ENCODE results near the gene CIDEC. TPM values are rescaled to one million over a fixed set of nuclear protein-coding genes. Genes with fewer than 3 reads are reported as not detected.

Gene CIDEC
- total RNA-seq, 1 experiment from 2014 or later: not detected

- H3K79me2 ChIP-seq (ENCODE audit: low read length): peaks cover 14% of the 10 kb centered on the region
- H2AFZ ChIP-seq (ENCODE audit: low read length): no peak overlapping the region
- no peaks in the 10 kb centered on the region for H3K9me2 ChIP-seq (replicated peaks; ENCODE audit: insufficient read depth, low read length)
- no peak overlapping the region for H3K27ac ChIP-seq (ENCODE audit: low read length)
- H3K4me1 ChIP-seq (ENCODE audit: low read length): peaks cover 15% of the 10 kb centered on the region
- H3K27me3 ChIP-seq (ENCODE audit: low read length): no peaks in the 10 kb centered on the region
- peaks cover 16% of the 10 kb centered on the region; the same call in 1 of the 2 replicates for H3K36me3 ChIP-seq (ENCODE audit: insufficient read depth, low read length)
- no peak for DNase-seq
- no peaks in the 10 kb centered on the region for H4K20me1 ChIP-seq (ENCODE audit: insufficient read depth, low read depth, low read length)
- no peak overlapping the region for H3K4me3 ChIP-seq (ENCODE audit: low read length)
- H3K4me2 ChIP-seq (ENCODE audit: low read depth, low read length, poor library complexity, severe bottlenecking): no peak overlapping the region
- no peak overlapping the region for H3K9ac ChIP-seq (ENCODE audit: low read length)
- H3K9me3 ChIP-seq (ENCODE audit: low read length): no peaks in the 10 kb centered on the region
These were observed 39.0 kb downstream of the CIDEC start for GRCh38 chr3:9841015-9841414.

- no peak overlapping the region for H3K27ac ChIP-seq (ENCODE audit: low read length)
- H3K36me3 ChIP-seq (ENCODE audit: insufficient read depth, low read length): peaks cover 19% of the 10 kb centered on the region; the same call in 1 of the 2 replicates
- peaks cover 14% of the 10 kb centered on the region for H3K79me2 ChIP-seq (ENCODE audit: low read length)
- H3K9me3 ChIP-seq (ENCODE audit: low read length): no peaks in the 10 kb centered on the region
- H2AFZ ChIP-seq (ENCODE audit: low read length): no peak overlapping the region
- DNase-seq: no peak
- no peaks in the 10 kb centered on the region for H3K27me3 ChIP-seq (ENCODE audit: low read length)
- no peak overlapping the region for H3K9ac ChIP-seq (ENCODE audit: low read length)
- H4K20me1 ChIP-seq (ENCODE audit: insufficient read depth, low read depth, low read length): no peaks in the 10 kb centered on the region
- H3K9me2 ChIP-seq (replicated peaks; ENCODE audit: insufficient read depth, low read length): no peaks in the 10 kb centered on the region
- H3K4me2 ChIP-seq (ENCODE audit: low read depth, low read length, poor library complexity, severe bottlenecking): no peak overlapping the region
- H3K4me3 ChIP-seq (ENCODE audit: low read length): no peak overlapping the region
- H3K4me1 ChIP-seq (ENCODE audit: low read length): peaks cover 9% of the 10 kb centered on the region
These were observed 41.2 kb downstream of the CIDEC start for GRCh38 chr3:9838856-9839255.

GRCh38 chr3:9837701-9838582, 42.1 kb downstream of the CIDEC start:
- H3K79me2 ChIP-seq (ENCODE audit: low read length): peaks cover 8% of the 10 kb centered on the region
- peaks cover 19% of the 10 kb centered on the region; the same call in 1 of the 2 replicates for H3K36me3 ChIP-seq (ENCODE audit: insufficient read depth, low read length)
- H3K27ac ChIP-seq (ENCODE audit: low read length): no peak overlapping the region
- no peak overlapping the region for H2AFZ ChIP-seq (ENCODE audit: low read length)
- no peak overlapping the region for H3K9ac ChIP-seq (ENCODE audit: low read length)
- H4K20me1 ChIP-seq (ENCODE audit: insufficient read depth, low read depth, low read length): no peaks in the 10 kb centered on the region
- DNase-seq: no peak
- H3K9me2 ChIP-seq (replicated peaks; ENCODE audit: insufficient read depth, low read length): no peaks in the 10 kb centered on the region
- no peaks in the 10 kb centered on the region for H3K9me3 ChIP-seq (ENCODE audit: low read length)
- H3K4me2 ChIP-seq (ENCODE audit: low read depth, low read length, poor library complexity, severe bottlenecking): no peak overlapping the region
- no peak overlapping the region for H3K4me3 ChIP-seq (ENCODE audit: low read length)
- no peaks in the 10 kb centered on the region for H3K27me3 ChIP-seq (ENCODE audit: low read length)
- peaks cover 8% of the 10 kb centered on the region for H3K4me1 ChIP-seq (ENCODE audit: low read length)

- no peak overlapping the region for H3K4me2 ChIP-seq (ENCODE audit: low read depth, low read length, poor library complexity, severe bottlenecking)
- H3K27me3 ChIP-seq (ENCODE audit: low read length): no peaks in the 10 kb centered on the region
- H4K20me1 ChIP-seq (ENCODE audit: insufficient read depth, low read depth, low read length): no peaks in the 10 kb centered on the region
- no peak overlapping the region for H3K9ac ChIP-seq (ENCODE audit: low read length)
- no peaks in the 10 kb centered on the region for H3K79me2 ChIP-seq (ENCODE audit: low read length)
- DNase-seq: no peak
- H2AFZ ChIP-seq (ENCODE audit: low read length): no peak overlapping the region
- peaks cover 15% of the 10 kb centered on the region; the same call in 1 of the 2 replicates for H3K36me3 ChIP-seq (ENCODE audit: insufficient read depth, low read length)
- no peaks in the 10 kb centered on the region for H3K9me3 ChIP-seq (ENCODE audit: low read length)
- H3K4me3 ChIP-seq (ENCODE audit: low read length): no peak overlapping the region
- H3K9me2 ChIP-seq (replicated peaks; ENCODE audit: insufficient read depth, low read length): no peaks in the 10 kb centered on the region
- no peaks in the 10 kb centered on the region for H3K4me1 ChIP-seq (ENCODE audit: low read length)
- no peak overlapping the region for H3K27ac ChIP-seq (ENCODE audit: low read length)
These were observed 45.3 kb downstream of the CIDEC start for GRCh38 chr3:9834520-9835380.

- no peak overlapping the region for H3K9ac ChIP-seq (ENCODE audit: low read length)
These were observed 47.0 kb downstream of the CIDEC start for GRCh38 chr3:9833078-9833477.

GRCh38 chr3:9831253-9831652, 48.8 kb downstream of the CIDEC start:
- Histone ChIP-seq H3K27ac (ENCODE audit: low read length) (no peak overlapping the region), H3K4me3 (ENCODE audit: low read length) (no peak overlapping the region), H3K4me1 (ENCODE audit: low read length) (no peaks in the 10 kb centered on the region), H3K36me3 (ENCODE audit: insufficient read depth, low read length) (peaks cover 9% of the 10 kb centered on the region), H3K9me3 (ENCODE audit: low read length) (no peaks in the 10 kb centered on the region), H3K27me3 (ENCODE audit: low read length) (no peaks in the 10 kb centered on the region), H3K9ac (ENCODE audit: low read length) (no peak overlapping the region), H4K20me1 (ENCODE audit: insufficient read depth, low read depth, low read length) (no peaks in the 10 kb centered on the region), H3K4me2 (ENCODE audit: low read depth, low read length, poor library complexity, severe bottlenecking) (no peak overlapping the region), H3K9me2 (replicated peaks; ENCODE audit: insufficient read depth, low read length) (no peaks in the 10 kb centered on the region), H3K79me2 (ENCODE audit: low read length) (no peaks in the 10 kb centered on the region), H2AFZ (ENCODE audit: low read length) (no peak overlapping the region)
- no peak for DNase-seq

More at GRCh38 chr3:9833078-9833477, 47.0 kb downstream of the CIDEC start:
- H2AFZ ChIP-seq (ENCODE audit: low read length): no peak overlapping the region
- H3K36me3 ChIP-seq (ENCODE audit: insufficient read depth, low read length): peaks cover 15% of the 10 kb centered on the region; the same call in 1 of the 2 replicates
- H3K9me2 ChIP-seq (replicated peaks; ENCODE audit: insufficient read depth, low read length): no peaks in the 10 kb centered on the region
- H3K27me3 ChIP-seq (ENCODE audit: low read length): no peaks in the 10 kb centered on the region
- H4K20me1 ChIP-seq (ENCODE audit: insufficient read depth, low read depth, low read length): no peaks in the 10 kb centered on the region
- no peaks in the 10 kb centered on the region for H3K79me2 ChIP-seq (ENCODE audit: low read length)
- H3K4me2 ChIP-seq (ENCODE audit: low read depth, low read length, poor library complexity, severe bottlenecking): no peak overlapping the region
- no peak overlapping the region for H3K27ac ChIP-seq (ENCODE audit: low read length)
- H3K9me3 ChIP-seq (ENCODE audit: low read length): no peaks in the 10 kb centered on the region
- no peak for DNase-seq
- no peak overlapping the region for H3K4me3 ChIP-seq (ENCODE audit: low read length)
- H3K4me1 ChIP-seq (ENCODE audit: low read length): no peaks in the 10 kb centered on the region

- no peak overlapping the region for H2AFZ ChIP-seq (ENCODE audit: low read length)
- H3K79me2 ChIP-seq (ENCODE audit: low read length): no peaks in the 10 kb centered on the region
- DNase-seq: no peak
- no peaks in the 10 kb centered on the region for H3K9me3 ChIP-seq (ENCODE audit: low read length)
- no peaks in the 10 kb centered on the region for H3K27me3 ChIP-seq (ENCODE audit: low read length)
- H3K36me3 ChIP-seq (ENCODE audit: insufficient read depth, low read length): peaks cover 11% of the 10 kb centered on the region
- H3K4me2 ChIP-seq (ENCODE audit: low read depth, low read length, poor library complexity, severe bottlenecking): no peak overlapping the region
- no peaks in the 10 kb centered on the region for H4K20me1 ChIP-seq (ENCODE audit: insufficient read depth, low read depth, low read length)
- no peak overlapping the region for H3K9ac ChIP-seq (ENCODE audit: low read length)
- no peak overlapping the region for H3K27ac ChIP-seq (ENCODE audit: low read length)
- H3K9me2 ChIP-seq (replicated peaks; ENCODE audit: insufficient read depth, low read length): no peaks in the 10 kb centered on the region
- no peaks in the 10 kb centered on the region for H3K4me1 ChIP-seq (ENCODE audit: low read length)
- H3K4me3 ChIP-seq (ENCODE audit: low read length): no peak overlapping the region
These were observed 51.0 kb downstream of the CIDEC start for GRCh38 chr3:9828801-9829755.
